Sciatic nerve (tissue), 2 donors: ENCODE data around the gene ACKR3. TPM values are rescaled to one million over a fixed set of nuclear protein-coding genes. Genes with fewer than 3 reads are reported as not detected.

Source experiments
- ATAC-seq: fragments of 200-7000 bp; cut with Tn5 transposase; one replicate; pipeline ENCODE4 v1.9.1; 2020; ENCODE audit warnings: mild to moderate bottlenecking, moderate library complexity
- DNase-seq: peaks from one replicate; pipeline ENCODE4 v3.0.0-alpha.2; 2020; ENCODE audit warnings: low spot score
- intact Hi-C: fragments of 100-400 bp; cut with DNase I; formaldehyde crosslinking; loops from one replicate; pipeline ENCODE4 v1.14.2; 2022
- total RNA-seq: library from RNA; stranded (reverse); fragmentation: NEBNext Ultra II Directional; extraction: Animal tissue kit (Norgen Biotek cat#: 25700); gene quantifications from one replicate; pipeline ENCODE4 v1.2.1, GENCODE V29; 2021
- donor health status: DM: no; HTN: no; CAD: no.
- donor health status: DM: no; HTN: no; CAD: no.

The ACKR3 gene
- total RNA-seq, 1 donor from 2014 or later: 90.5 TPM

DNA sequence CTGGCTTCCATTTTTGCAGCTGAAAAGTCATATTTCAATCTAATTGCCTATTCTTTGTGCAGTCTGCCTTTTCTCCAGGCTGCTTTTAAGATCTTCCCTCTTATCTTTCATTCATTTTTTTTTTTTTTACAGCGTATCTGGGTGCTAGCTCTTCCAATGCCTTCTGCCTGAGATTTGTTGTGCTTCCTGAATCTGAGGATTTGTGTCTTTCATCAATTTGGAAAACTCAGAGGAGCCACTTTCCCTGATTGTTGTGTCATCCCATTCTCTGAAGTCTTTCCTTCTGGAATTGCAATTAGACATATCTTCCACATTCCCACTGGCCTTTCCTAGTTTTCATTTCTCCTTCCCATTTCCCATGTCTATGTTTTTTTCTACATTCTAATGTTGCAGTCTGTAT lies 21.9 kb upstream of the ACKR3 start:
- intact Hi-C loops: no loop called here
- DNase-seq (no peak), ATAC-seq (no peak)

GRCh38 chr2:236548179-236548921 lies 21.3 kb upstream of the ACKR3 start:
- no peak for DNase-seq
- intact Hi-C loops: no loop called here
- ATAC-seq: peak; percentile 79

DNA sequence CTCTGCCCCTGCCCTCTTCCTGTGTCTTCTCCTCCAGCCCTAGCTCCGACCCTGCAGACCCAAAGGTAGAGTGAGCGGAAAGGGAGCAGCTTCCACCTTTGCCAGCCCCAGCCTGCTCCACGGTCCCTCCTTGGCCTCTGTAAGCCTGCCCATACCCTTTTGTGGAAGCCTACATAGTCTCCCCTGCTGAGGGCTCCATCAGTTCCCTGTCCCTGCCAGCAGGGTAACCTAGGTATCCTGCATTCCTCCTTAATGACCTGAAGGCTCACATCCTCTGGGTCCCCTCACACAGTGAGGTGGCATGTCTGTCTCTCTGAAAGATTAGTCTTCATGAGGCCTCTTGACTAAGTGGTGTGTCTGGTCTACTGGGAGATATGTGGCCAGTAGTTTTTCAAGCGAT lies 20.5 kb upstream of the ACKR3 start:
- ATAC-seq: no peak

GRCh38 chr2:236550290-236550689 lies 19.3 kb upstream of the ACKR3 start:
- intact Hi-C loops: no loop called here
- DNase-seq: no peak
- no peak for ATAC-seq

More for the DNA sequence above, 20.5 kb upstream of the ACKR3 start:
- intact Hi-C loops: no loop called here
- no peak for DNase-seq

- ATAC-seq (no peak), DNase-seq (no peak)
- intact Hi-C loops: no loop called here
Measured at GRCh38 chr2:236550701-236551465, 18.7 kb upstream of the ACKR3 start.

GRCh38 chr2:236551471-236552211 lies 18.0 kb upstream of the ACKR3 start:
- ATAC-seq (no peak), DNase-seq (no peak)
- intact Hi-C loops: no loop called here

- intact Hi-C loops: no loop called here
- DNase-seq (no peak), ATAC-seq (no peak)
Measured at GRCh38 chr2:236552212-236552542, 17.4 kb upstream of the ACKR3 start.

DNA sequence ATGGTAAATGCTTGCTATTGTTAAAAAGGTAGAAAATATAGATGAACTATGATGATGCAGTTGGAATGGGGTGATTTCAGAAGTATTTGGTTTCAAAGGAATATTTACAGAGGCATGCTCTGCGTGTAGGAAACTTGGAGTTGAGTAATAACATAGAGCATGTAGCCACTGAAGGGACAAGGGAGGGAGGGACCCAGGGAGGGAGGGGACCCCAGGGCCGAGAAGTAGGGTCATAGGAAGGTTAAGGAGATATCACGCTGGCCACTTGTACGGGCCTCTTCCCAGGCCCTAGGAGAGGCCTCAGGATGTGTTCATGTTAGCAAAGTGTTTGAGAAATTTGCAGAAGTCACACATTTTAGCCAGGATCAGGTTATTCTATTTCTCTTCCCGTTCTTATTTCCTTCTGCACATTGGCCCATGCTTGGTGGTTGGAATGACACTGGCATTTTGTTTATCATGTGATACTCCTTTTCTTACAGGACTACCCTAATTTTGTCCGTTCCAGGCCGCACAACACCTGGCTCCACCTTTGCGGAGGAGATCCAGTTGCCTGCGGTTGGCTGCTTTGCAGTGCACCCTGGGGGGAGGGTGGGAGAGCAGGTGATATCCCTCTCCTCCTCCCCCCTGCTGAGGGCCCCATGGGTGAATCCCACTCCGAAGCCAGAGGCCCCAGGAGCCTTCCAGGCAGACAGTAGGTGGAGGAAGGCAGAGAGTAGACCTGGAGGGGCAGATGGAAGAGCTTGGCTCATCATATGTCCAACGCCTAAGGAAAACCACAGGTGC lies 16.9 kb upstream of the ACKR3 start:
- no peak for ATAC-seq

DNA sequence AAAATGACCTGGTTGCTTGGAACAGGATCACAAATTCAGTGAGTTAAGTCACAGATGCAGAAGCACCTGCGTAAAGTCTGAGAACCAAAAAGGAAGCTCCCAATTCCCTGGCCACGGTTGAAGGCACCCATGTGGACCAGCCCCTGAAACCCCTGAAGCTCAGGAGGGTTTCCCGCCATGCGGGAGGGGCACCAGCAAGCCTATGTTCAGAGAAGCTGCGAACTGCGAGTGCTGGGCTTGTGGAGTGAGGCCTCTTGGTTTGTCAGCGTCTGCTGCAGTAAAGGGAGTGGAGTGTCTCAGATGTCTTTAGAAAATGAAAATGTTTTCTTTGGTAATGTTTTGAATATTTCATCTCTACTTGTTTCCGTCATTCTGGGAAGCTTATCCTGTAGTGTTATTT lies 16.1 kb upstream of the ACKR3 start:
- intact Hi-C loops: no loop called here
- DNase-seq (no peak), ATAC-seq (no peak)

More for the DNA sequence above, 16.9 kb upstream of the ACKR3 start:
- DNase-seq: no peak
- intact Hi-C loops: no loop called here

GRCh38 chr2:236554629-236555282 lies 14.9 kb upstream of the ACKR3 start:
- no peak for ATAC-seq
- intact Hi-C loops: no loop called here
- no peak for DNase-seq

DNA sequence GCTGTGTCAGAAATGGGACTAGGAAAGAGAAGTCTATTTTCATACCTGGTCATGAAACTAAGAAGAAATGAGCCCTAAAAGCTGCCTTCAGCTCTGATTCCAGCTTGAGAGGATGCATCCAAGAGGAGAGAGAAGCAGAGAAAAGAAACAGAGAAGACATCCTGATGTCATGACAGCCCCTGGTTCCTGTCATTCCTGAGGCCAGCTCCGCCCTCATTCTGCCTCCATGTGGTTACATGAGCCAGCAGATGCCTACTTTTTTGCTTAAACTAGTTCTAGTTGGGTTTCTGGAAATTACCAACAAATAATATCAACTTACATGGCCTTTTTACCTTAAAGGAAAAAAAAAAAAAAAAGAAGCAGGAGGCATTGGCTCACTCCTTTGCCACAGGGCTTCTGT lies 14.1 kb upstream of the ACKR3 start:
- DNase-seq (no peak), ATAC-seq (no peak)
- intact Hi-C loops: no loop called here

DNA sequence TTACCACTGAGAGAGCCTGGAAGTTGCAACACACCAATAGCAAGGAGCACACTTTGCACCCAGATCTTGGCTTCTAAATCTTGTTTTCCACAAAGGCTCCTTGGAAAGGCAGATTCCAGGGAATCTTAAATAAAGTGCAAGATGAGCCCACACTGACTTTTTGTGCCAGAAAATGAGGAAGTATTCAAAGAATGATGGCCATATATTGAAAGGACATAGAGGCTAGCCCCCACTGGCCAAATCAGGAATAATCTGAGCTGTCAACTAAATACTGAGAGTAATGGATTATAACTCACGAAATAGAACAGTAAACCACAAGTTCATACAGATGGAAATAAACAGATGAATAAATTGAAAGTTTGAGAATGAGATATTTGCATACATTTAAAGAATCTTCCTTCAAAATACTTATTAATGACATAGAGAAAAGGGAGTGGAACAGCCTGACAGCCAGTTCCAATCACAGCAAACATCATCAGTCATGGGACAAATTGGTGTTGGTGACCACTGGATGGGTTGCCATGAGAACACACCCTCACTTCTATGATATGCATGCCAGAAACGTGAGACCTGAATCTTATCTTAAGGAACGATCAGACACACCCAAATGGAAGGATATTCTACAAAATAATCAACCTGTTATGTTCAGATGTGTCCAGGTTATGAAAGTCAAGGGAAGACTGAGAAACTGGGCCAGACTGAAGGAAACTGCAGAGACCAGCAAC lies 12.2 kb upstream of the ACKR3 start:
- no peak for ATAC-seq
- DNase-seq: no peak
- intact Hi-C loops: no loop called here

DNA sequence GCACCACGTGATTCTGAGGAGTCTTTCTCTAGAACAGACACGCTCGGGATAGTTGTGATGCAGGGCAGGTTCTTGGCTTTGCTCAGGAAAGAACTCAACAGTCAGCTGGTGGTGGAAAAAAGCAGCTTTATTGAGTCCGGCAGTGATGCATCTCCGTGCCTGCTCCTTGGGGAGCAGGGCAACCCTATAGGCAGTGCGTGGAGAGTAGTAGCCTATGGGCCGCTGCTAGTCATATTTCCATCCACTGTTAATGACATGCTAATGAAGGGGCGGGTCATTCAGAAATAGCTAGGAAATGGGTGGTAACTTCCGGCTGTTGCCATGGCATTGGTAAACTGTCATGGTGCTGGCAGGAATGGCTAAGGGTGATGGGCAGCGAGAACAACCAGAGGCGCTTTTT lies 11.6 kb upstream of the ACKR3 start:
- DNase-seq: no peak

GRCh38 chr2:236558993-236559978 lies 10.3 kb upstream of the ACKR3 start:
- intact Hi-C loops: no loop called here
- DNase-seq (no peak), ATAC-seq (no peak)

More for the DNA sequence above, 11.6 kb upstream of the ACKR3 start:
- intact Hi-C loops: no loop called here
- no peak for ATAC-seq

DNA sequence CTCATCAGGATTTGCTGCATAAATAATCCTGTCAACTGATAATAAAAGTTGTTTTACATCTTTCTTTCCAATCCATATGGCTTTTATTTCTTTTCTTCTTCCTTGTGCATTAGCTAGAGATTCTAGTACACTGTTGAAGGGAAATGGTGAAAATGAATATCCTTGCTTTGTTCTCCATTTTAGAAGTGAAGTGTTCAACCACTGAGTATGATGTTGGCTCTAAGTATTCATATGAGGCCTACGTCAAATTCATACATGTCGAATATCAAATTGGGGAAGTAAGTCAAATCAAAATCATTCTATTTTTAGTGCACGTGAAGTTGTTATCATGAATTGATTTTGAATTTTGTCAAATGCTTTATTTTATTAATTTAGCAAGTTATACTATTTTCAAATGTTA lies 7.8 kb upstream of the ACKR3 start:
- DNase-seq (no peak), ATAC-seq (no peak)
- intact Hi-C loops: no loop called here

GRCh38 chr2:236562434-236562833 lies 7.2 kb upstream of the ACKR3 start:
- intact Hi-C loops: no loop called here
- ATAC-seq (no peak), DNase-seq (no peak)

- DNase-seq (no peak), ATAC-seq (no peak)
- intact Hi-C loops: no loop called here
Measured at GRCh38 chr2:236563953-236564352, 5.7 kb upstream of the ACKR3 start.
